Measurements from ENCODE around the gene PTPN2.
A peak's percentile ranks its signal among the peaks of the same experiment; 100 is the strongest.

PTPN2 gene

GRCh38 chr18:12858991-12859390, 25.0 kb downstream of the PTPN2 start:
- DNase-seq = no peak

- DNase-seq = no peak
These were observed 26.0 kb downstream of the PTPN2 start for GRCh38 chr18:12857991-12858544.

DNA sequence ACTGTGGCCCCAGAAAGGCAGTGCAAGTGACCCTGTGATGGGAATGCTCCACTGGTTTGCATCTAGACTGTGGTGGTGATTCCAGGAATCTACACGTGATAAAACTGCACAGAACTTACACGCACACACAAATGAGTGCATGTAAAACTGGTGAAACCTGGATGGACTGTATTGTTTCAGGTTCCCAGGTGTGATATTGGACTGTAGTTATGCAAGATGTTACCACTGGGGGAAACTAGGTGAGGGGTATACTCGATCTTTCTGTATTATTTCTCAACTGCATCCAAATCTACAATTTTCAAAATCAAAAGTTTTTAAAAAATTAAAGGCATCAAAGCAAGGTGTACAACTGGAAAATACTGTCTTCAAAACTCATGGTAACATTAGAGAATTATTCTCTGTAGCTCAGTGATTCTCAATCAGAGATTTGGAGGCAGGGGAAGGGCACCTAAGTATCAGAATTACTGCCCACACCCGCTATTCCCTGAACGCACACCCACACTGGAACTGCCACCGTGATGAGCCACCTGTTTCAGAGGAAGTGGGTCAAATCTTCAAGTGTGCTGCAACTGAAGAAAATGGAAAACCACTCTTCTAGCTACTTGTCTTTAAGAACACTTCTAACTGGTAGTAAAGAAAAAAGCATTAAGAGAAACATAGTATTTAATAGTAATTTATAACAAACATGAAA, 26.7 kb downstream of the PTPN2 start:
- DNase-seq = peak in 7 of 56 donors; percentile 2 to 30 (median 10)

DNA sequence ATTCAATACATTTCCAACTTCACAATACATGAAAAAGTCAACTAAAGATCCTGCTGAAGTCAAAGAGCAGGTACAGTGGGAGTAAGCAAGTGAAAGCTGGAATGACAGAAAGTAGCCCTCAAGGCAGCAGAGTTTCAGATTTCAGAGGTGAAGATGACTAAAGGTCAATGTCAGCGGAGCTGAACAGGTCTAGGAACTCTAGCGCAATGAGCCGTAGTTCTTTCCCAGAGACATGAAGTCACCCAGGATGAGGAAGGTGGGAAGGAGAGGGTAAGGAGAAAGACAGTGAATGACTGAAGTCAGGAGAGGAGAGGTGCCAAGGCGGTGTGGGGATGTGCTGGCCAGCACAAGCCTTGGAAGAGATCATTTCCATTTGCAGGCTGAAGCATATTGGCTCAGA, 28.1 kb downstream of the PTPN2 start:
- DNase-seq = no peak

DNA sequence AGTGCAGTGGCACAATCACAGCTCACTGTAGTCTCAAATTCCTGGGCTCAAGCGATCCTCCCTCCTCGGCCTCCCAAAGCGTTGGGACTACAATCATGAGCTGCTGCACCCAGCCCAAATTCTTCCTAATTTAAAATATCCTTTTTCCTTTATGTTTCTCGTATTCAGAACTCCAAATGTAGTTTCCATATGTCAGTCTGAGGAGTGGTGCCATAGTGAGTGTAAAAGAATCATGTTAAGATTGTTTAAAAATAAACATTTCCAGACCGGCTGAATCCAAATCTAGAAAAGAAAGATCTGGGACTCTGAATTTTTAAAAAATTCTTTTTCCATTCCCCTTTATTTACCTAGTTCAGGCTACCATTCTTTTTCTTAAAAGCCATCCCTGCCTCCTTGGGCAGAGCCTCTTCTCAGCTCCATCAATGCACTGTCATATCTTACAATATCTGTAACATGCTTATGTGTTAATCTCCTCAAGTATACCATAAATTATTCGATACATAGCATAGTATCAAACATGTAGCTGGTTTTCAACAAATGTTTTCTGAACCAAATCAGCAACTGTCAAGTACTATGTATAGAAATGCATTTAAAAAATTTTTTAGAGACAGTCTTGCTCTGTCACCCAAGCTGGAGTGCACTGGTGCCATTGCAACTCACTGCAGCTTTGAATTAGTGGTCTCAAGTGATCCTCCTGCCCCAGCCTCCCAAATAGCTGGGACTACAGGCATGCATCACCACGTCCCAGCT, 31.3 kb downstream of the PTPN2 start:
- no peak for DNase-seq

DNA sequence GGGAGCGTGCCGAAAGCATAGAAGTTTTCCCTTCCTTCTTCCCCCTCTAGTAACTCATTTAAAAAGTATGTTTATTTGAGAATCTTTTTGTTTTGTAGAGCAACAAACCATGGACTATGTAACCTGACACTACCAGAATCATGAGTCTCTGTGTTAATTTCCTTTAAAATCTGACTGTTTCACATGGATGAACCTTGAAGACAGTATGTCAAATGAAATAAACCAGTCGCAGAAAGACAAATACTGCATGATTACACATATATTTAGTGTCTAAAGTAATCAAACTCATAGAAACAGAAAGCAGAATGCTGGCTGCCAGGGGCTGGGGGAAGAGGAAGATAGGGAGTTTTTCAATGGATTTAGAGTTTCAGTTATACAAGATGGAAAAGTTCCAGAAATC, 32.3 kb downstream of the PTPN2 start:
- DNase-seq = no peak

GRCh38 chr18:12849548-12849947, 34.5 kb downstream of the PTPN2 start:
- no peak for DNase-seq

GRCh38 chr18:12848405-12848804, 35.6 kb downstream of the PTPN2 start:
- no peak for DNase-seq

GRCh38 chr18:12844391-12844790, 39.6 kb downstream of the PTPN2 start:
- no peak for DNase-seq

DNA sequence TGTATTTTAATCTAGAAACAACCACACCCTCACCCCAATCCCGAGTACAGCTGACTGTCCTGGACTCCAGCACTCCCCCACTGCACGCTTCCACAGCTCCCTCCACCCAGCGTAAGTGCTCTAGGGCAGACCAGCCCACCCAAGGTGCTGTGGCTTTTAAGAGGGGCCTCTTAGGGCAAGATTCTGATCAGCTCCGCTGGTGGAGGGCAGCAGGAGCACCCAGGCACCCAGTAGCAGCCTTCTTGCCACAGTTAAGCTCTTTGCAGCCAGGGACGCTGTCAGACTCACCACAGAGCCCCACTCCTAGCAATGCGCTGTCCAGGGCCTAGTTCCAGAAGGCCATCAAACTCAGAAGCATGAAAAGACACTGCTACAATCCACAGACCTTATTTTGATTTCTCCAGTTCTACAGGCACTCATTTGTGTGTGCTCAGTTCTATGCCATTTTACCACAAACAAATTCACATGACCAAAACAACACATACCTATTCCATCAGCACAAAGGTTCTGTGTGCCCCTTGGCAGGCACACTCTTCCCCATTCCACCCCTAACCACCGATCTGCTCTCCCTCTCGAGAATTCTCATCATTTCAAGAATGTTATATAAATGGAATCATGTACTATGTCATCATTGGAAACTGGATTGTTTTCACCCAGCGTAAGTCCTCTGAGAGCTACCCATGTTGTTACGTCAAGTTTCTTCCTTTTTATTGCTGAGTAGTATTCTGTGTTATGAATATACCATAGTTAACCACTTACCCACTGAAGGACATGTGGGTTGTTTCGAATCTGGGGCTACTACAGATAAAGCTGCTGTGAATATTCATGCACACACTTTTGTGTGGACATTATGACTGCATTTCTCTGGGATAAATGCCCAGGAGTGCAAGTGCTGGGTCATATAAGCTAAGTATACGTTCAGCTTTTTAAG, 40.4 kb downstream of the PTPN2 start:
- DNase-seq = no peak

GRCh38 chr18:12842459-12843380, 41.3 kb downstream of the PTPN2 start:
- DNase-seq = no peak

- no peak for DNase-seq
These were observed 43.0 kb downstream of the PTPN2 start for GRCh38 chr18:12841070-12841469.

DNA sequence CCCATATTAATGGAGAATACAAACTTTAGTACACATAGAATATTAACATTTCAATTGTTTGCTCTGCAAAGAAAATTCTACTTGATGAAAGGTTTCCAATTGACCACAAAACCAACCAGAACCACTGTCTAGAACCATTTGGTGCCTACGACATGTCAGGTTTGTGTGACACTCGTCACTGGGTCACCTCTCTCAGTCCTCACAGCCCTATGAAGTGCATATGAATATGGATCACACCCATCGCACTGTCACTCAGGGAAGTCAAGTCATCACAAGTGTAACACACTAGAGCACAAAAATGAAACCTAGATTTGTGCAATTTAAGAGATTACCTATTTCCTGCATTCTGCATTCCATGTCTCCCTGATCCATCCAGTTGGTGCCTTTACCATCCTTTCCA, 43.7 kb downstream of the PTPN2 start:
- no peak for DNase-seq

DNA sequence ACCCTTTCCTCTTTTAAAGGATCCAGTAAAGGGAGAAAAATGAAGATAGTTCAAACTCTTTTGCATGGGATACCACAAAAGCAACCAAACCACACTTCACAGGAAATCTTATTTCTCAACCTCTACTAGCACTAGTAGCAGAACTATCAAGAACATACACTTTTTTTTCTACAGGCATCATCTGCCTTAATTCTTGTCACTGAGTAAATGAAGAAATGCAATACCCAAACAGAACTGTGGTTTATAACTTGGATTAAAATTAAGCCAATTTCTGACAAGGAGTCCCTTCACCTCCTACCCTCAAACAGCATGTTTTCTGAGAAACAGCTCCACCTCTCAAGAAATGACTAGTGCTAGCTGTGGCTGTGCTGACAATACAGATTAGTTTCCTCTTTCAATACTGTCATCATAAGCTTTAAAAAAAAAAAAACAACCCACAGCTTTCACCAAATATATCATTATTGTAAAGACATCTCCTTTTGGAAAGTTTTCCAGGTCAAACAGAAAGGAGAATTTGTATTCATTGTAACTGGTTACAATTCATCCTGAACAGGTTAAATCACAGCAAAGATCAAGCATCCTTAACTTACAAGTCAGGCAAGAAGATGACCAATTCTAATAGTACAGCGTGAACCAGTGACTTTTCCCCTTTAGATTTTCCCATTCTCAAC, 44.4 kb downstream of the PTPN2 start:
- DNase-seq = no peak

DNA sequence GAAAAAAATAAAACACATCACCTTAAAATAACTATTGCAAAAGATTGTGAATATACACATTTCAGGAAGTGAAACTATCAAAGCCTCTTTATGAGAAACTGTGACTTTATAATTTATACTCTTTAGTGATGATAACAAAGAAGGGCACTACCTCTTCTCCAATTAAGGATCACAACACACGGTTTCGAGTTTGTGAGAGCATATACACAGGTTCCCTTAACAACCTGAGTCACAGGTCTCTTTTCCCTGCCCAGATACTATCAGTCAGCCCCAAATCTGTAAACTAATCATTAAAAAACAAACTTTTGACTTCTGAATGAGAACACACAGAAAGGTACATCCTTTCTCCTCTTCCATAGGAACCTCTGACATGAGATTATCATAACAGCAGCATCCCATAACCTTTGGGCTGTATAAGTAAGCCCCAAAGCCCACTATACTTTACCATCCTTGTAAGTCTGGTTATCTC, 44.9 kb downstream of the PTPN2 start:
- no peak for DNase-seq

- DNase-seq = no peak
These were observed 45.8 kb downstream of the PTPN2 start for GRCh38 chr18:12838178-12838634.

DNA sequence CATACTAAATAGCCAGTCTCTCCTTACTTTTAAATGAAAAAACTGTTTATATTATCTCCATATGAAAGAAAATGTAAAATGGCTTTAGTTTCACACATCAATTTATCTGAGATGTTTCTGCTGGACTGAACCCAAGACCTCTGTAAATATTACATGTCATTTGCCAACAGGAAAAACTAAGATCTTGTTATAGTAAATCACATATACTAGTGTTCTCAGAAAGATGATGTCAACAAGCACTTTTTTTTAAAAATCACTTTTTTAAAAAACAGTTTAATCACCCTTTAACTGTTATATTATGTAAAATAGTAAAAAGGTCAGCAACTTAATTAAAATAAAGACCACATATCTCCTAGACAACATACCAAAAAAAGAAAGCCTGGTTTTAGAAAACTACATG, 46.3 kb downstream of the PTPN2 start:
- DNase-seq = no peak

DNA sequence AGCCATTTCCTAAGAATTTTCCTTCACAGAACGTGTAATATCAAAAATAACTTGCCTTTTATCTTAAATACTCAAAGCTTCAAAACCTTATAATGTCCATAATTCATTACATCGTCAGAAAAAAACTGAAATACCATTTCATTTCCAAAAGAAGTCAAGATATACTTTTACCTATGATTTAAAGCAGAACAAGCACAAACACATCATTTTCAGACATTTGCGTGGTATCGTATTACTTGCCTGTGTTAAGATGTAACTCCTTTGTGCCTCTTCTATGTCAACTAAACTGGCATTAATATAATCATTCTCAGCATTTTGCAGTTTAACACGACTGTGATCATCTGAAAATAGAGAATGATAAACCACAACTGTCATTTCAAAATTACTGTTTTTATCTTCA, 47.5 kb downstream of the PTPN2 start:
- no peak for DNase-seq
